ENCODE measurements around the gene KRTAP29-1.

DNA sequence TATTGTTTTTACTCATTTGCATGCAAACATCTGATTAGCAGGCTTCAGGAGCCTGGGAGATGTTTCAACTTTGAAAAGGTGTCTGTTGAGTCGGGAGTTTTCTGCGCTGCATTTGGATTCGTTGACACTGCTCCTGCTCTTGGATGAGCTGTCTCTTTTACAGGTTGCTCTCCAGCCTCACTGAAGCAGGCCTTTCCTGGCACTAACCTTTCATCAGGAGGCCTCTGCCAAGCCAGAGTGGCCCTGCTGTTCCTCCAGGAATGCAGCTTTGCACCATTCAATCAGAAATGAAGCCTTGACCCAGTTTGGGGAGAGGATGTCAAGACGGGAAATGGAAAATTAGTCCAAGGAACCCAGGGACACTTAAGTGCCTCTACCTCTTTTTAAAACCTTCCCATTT lies 330 bp upstream of the KRTAP29-1 start:
- TF ChIP-seq CTCF (conservative IDR thresholded peaks at IDR 0.05; ENCODE audit: low read length) = no peak
- TF ChIP-seq EZH2phosphoT487 (IDR thresholded peaks at IDR 0.05; ENCODE audit: borderline replicate concordance, low read depth, low read length) = no peak

All from OCI-LY7 (cell line).